ENCODE data around the gene UQCR11.

The UQCR11 gene

DNA sequence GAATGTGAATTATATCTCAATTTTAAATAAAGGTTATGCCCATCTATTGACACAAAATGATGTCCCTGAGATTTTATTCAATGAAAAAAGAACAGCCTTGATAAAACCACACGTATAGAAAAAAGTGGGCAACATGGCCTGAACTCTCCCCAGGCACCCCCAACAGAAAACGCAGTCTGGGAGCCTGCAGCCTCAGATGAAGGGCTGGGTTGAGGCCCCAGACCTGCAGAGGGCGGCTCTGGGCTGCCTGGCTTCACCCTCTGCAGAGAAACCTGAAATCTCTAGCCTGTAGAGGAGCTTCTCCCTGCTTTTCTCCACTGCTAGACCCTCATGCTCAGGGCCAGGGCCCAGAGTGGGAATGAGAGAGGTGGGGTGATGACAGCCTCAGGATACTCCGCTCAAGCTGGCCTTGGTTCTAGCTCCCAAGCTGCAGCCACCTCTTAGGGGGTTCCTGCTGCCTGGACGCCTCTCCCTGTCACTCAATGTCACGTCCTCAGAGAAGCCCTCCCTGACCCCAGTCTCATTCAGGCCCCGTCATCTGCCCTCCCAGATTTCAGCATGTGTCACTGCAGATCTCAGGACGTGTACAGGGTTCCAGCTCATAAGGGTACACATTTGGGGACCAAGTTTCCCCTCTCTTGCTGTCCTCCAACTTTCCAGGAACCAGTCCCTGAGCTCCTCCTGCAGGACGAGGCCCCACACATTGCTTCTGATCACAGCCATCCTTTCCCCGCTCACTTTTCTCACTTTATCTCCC lies 14.4 kb downstream of the UQCR11 start:
- no peak for DNase-seq (ENCODE audit: low spot score)

DNA sequence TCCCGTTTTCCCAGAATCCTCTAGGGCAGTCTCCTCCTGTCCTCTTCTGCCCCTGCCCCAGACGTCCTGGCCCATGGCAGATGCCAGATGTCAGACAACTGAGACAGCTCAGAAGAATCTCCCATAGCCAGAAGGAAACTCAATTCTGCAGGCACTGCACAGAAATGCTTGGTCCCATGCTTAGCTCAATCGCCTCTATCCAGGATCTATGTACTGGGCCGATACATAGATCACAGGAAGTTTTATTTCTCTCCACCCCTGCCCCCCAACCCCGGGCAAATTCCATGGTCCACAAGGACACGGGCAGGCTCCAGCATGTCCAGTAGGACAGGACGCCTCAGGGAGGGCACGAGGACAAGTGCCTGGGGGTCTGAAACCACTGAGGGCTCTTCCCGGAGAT lies 17.4 kb downstream of the UQCR11 start:
- DNase-seq (ENCODE audit: low spot score), result no peak

DNA sequence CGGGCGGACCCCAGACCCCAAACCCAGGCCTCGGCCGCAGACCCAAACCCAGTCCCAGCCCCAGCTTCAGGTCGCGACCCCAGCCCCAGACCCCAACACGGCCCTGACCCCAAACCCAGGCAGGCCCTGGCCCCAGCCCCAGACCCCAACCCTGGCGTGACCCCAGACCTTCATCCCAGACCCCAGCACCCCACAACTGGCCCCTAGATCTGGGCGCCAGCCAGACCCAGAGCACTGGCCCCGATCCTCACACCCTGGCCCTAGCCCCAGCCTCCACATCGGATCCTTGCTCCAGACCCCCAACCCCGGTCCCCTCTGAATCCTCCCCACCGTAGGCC lies 20.1 kb downstream of the UQCR11 start:
- DNase-seq (ENCODE audit: low spot score), result no peak

- no peak for DNase-seq (ENCODE audit: low spot score)
Observed at GRCh38 chr19:1584500-1585242, 20.6 kb downstream of the UQCR11 start.

DNA sequence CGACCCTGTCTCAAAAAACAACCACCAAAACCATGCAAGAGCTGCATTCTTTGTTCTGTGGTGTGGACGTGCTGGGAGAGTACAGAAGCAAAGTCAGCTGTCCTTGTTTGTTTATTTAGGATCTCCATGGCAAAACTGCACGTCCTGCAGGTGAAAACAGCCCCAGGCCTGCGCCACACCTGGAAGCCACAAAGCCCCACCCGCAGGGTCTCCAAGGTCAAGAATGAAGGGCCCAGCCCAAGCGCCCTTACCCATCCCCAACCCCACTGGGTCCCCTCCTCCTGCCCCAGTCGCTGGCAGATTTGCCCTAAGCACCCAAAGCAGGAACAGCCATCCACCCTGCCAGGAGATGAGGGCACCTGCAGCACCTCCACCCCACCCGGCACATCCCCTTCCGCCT lies 23.1 kb downstream of the UQCR11 start:
- DNase-seq (ENCODE audit: low spot score), result no peak

DNA sequence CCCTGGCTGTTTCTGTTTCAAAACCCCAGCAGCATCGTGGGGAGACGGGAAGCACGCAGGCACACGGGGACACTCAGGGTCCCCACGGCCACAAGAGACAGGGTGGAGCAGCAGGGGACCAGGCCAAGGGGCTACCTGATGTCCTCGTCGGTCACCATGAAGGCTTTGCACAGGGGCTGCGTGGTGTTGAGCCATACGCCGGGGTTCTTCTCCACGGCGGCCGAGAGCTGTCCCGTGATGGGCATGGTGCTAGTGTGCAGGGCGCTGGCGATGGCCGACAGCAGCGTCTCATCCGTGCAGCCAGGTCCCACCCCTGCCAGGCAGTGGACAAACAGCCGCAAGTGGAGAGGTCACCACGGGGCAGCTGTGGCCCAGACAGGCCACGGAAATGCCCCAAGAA lies 24.3 kb downstream of the UQCR11 start:
- no peak for DNase-seq (ENCODE audit: low spot score)

DNA sequence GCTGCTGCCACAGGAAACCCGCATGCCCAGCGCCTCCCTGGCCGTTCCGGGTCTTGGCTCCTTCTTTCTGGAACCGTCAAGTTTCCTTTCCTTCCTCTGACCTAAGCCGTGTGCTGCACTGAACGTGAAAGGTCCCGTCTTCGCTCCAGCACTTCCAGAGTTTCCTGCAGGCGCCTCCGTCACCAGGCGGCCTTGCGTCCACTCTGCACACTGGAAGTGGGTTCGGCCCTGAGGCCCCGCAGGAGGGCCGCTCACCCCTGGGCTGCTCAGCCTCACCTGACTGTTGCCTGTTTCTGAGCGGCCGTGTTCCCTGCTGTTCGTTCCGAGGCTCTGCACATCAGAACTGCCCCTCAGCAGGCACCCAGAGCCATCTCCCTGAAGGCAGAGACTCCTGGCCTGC lies 24.9 kb downstream of the UQCR11 start:
- no peak for DNase-seq (ENCODE audit: low spot score)

- DNase-seq (ENCODE audit: low spot score), result no peak
Observed at GRCh38 chr19:1579222-1579621, 26.0 kb downstream of the UQCR11 start.

GRCh38 chr19:1577929-1578618 lies 27.2 kb downstream of the UQCR11 start:
- no peak for DNase-seq (ENCODE audit: low spot score)

DNA sequence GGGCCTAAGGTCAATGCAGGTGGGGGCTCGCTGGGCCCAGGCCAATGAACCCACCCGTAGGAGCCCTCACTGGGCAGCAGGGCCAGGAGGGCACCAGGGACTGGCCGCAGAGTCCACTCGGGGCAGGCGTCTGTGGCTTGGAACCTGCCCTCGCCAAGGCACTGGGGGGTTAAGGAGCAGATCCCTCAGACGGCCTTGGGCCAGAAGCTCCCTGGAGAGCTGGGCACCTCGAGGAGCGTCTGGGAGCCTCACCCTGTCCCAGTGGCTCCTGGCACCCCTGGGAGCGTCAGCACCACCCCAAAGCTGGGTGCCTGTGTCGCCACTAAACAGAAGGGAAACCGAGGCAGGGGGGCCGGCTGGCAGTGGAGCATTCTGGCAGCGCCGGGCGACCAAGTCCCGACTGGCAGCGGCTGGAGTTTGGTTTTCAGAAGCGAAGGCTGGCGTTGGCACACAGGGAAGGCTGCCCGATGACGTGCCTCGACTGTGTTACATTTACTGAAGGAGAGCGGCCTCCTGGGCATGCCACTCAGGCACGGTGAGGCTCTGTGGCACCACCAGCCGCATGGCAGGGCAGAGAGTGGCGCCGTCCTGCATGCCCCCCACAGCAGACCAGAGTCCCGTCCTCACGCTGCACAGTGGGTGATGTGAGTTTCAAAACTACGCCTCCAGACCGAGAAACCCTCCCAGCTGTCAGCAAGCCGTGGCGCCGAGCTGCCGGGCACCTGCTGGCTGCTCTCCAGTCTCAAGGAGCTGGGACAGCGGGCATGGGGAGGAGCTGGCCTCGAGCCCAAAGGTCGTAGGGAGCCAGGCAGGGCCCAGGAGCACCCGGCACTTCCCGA lies 28.0 kb downstream of the UQCR11 start:
- DNase-seq (ENCODE audit: low spot score), result no peak

- no peak for DNase-seq (ENCODE audit: low spot score)
Observed at GRCh38 chr19:1576242-1577089, 28.8 kb downstream of the UQCR11 start.

DNA sequence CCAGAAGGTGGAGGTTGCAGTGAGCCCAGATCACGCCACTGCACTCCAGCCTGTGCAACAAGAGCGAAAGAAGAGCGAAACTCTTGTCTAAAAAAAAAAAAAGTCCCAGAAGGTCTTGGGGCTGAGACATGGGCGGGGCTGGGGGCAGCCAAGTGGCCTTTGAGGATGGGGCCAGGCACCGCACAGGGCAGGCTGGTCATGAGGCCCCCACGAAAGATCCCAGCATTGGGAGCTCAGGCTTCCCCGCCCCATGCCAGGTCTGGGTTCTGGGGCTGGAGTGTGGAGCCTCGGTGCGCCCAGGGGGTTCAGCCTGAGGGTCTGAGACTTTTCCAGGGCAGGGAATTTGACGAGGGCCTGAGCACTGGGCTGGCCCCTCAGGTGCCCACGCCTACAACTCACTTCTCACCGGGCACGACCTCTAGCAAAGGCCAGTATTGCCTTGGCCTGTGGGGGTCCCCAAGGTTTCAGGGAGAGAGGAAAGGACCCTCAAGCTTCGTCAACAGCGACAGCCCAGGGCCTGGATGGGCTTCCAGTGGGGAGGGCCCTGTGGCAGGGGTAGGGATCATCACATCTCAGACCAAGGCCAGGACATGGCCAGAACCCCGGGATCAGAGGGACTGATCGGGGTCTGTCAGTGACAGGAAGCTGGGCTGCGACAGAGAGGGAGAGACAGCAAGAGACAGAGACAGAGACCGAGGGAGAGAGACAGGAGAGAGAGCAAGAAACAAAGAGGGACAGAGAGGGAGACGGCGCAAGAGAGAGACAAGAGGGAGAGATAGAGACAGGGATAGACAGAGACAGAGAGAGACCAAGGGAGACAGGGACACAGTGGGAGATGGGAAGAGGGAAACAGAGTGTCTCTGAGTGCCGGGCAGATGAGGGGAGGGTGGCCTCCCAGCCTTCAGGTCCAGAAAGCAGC lies 29.7 kb downstream of the UQCR11 start:
- DNase-seq (ENCODE audit: low spot score), result no peak

DNA sequence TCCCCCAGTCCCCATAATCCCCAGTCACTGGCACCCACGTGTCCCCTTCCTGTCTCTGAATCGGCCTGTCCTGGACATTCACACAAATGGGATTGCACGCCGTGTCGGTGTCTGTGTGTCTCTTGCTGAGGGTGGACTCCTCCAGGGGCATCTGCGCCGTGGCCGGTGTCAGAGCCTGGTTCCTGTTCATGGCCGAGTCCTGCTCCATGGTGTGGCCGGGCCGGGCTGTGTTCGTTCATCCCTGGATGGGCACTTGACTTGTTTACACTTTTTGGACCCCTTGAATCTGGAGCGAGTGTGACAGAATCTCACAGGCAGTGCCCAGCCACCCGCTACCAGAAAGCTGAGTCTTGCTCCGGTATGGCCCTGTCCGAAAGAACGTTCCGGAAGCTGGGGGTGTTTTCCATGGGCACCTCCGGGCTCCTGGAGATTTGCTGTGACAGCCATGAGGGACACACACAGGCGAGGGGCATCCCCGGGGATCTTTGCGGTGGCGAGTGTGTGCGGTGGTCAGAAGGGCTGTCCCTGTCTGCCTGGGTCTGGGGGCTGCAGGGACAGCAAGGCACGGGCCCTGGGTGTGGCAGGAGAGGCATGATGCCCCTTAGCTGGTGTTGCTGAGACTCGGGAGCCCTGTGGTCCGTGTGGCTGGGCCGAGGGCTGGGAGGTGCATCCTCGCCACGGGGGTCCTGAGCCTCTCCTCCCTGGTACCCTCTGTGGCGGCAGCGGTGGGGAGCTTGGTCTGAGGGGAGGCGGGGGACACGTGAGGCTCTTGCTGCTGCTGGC lies 30.7 kb downstream of the UQCR11 start:
- no peak for DNase-seq (ENCODE audit: low spot score)

DNA sequence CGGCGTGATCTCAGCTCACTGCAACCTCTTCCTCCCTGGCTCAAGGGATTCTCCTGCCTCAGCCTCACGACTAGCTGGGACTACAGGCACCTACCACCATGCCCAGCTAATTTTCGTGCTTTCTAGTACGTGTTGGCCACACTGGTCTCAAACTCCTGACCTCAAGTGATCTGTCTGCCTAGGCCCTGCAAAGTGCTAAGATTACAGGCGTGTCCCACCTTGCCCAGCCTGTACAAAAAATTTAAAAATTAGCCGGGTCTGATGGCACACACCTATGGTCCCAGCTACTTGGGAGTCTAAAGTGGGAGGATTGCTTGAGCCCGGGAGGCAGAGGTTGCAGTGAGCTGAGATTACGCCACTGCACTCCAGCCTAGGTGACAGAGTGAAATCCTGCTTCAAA lies 32.5 kb downstream of the UQCR11 start:
- DNase-seq (ENCODE audit: low spot score), result no peak

DNA sequence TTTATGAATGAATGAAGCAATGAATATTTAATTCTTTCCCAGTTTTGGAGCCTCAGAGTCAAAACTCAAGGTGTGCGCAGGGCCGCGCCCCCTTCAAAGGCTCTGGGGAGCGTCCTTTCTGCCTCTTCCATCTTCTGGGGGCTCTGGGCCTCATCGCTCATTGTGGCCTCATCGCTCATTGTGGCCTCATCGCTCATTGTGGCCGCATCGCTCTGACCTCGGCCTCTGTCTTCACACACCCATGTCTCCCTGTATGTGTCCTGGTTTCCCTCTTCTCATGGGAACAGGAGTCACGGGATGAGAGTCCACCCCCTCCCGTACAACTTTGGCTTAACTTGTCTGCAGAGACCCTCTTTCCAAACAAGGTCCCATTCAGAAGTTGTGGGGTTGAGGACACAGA lies 33.9 kb downstream of the UQCR11 start:
- no peak for DNase-seq (ENCODE audit: low spot score)

GRCh38 chr19:1570836-1571235 lies 34.4 kb downstream of the UQCR11 start:
- no peak for DNase-seq (ENCODE audit: low spot score)

DNA sequence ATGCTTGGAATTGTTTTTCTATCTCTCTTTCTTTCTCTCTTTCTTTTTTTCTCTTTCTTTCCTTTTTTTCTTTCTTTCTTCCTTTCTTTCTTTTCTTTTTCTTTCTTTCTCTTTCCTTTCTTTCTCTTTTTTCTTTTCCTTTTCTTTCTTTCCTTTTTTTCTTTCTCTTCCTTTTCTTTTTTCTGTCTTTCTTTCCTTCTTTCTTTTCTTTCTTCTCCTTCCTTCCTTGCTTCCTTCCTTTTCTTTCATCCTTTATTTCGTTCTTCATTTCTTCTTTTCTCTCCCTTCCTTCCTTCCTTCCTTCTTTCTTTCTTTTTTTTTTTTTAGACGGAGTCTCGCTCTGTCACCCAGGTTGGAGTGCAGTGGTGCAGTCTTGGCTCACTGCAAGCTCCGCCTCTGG lies 35.3 kb downstream of the UQCR11 start:
- no peak for DNase-seq (ENCODE audit: low spot score)

- peak; percentile 83 for DNase-seq (ENCODE audit: low spot score)
Observed at GRCh38 chr19:1568320-1569019, 36.8 kb downstream of the UQCR11 start, which contains the start of gene MEX3D. MEX3D (minus strand) TSS chr19:1568325; CDS start chr19:1568058, 267 bp downstream.

DNA sequence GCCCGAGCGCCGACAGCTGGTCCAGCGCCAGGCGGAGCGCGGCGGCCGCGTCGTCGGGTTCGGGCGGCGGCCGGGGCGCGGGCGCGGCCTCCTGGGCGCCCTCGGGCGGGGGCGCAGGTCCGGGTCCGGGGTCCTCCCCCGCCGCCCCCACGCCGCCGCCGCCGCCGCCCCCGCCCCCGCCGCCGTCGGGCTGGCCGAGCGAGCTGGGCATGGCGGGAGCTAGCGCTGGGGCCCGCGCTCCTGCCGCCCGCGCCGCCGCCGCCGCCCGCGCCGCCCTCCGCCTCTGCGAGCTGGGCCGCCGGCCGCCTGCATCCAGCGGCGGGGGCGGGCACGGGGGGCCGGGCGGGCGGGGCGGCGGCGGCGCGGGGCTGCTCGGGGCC lies 37.4 kb downstream of the UQCR11 start:
- DNase-seq (ENCODE audit: low spot score), result no peak
